Hepatocyte (in vitro differentiated cells): ENCODE results near the gene SFT2D1. TPM values are rescaled to one million over a fixed set of nuclear protein-coding genes. Genes with fewer than 3 reads are reported as not detected.

Experiments used
- DNase-seq: peaks from one replicate; pipeline ENCODE4 v3.0.0-alpha.2; 2016; ENCODE audit warnings: low spot score
- H2AFZ ChIP-seq: fragments of 200-600 bp; sonication (generic); 2 replicates; pipeline ENCODE4 v1.6.0; 2016; ENCODE audit warnings: antibody characterized with exemption, mild to moderate bottlenecking
- H3K27ac ChIP-seq: fragments of 200-600 bp; sonication (generic); 2 replicates; pipeline ENCODE4 v1.5.1; 2016; ENCODE audit warnings: mild to moderate bottlenecking
- H3K27me3 ChIP-seq: fragments of 200-600 bp; sonication (generic); 2 replicates; pipeline ENCODE4 v1.6.1; 2016
- H3K36me3 ChIP-seq: fragments of 200-600 bp; sonication (generic); replicated peaks from 2 replicates; pipeline ENCODE4 v1.5.1; 2016; ENCODE audit warnings: low read depth; ENCODE audit not compliant: insufficient read depth
- H3K4me1 ChIP-seq: fragments of 200-600 bp; sonication (generic); 2 replicates; pipeline ENCODE4 v1.5.1; 2016; ENCODE audit warnings: mild to moderate bottlenecking, moderate library complexity; ENCODE audit not compliant: insufficient read depth
- H3K4me2 ChIP-seq: fragments of 200-600 bp; sonication (generic); 2 replicates; pipeline ENCODE4 v1.6.0; 2016
- H3K4me3 ChIP-seq: fragments of 200-600 bp; sonication (generic); 2 replicates; pipeline ENCODE4 v1.5.1; 2016; ENCODE audit warnings: mild to moderate bottlenecking
- H3K79me2 ChIP-seq: fragments of 200-600 bp; sonication (generic); 2 replicates; pipeline ENCODE4 v1.6.0; 2017; ENCODE audit warnings: mild to moderate bottlenecking
- H3K9me2 ChIP-seq: fragments of 200-600 bp; sonication (generic); replicated peaks from 2 replicates; pipeline ENCODE4 v1.6.0; 2017; ENCODE audit warnings: mild to moderate bottlenecking; ENCODE audit not compliant: insufficient read depth
- H3K9me3 ChIP-seq: fragments of 200-600 bp; sonication (generic); 2 replicates; pipeline ENCODE4 v1.5.1; 2016; ENCODE audit warnings: low read depth, mild to moderate bottlenecking
- H4K20me1 ChIP-seq: fragments of 200-600 bp; sonication (generic); 2 replicates; pipeline ENCODE4 v1.6.0; 2016; ENCODE audit warnings: mild to moderate bottlenecking; ENCODE audit not compliant: insufficient read depth, poor library complexity, severe bottlenecking
- CTCF ChIP-seq: fragments of 200-600 bp; sonication (generic); IDR thresholded peaks from 2 replicates; pipeline ENCODE4 v1.5.1; 2016; ENCODE audit warnings: antibody characterized with exemption, mild to moderate bottlenecking; ENCODE audit not compliant: poor library complexity
- EZH2 ChIP-seq: fragments of 200-600 bp; sonication (generic); IDR thresholded peaks from 2 replicates; pipeline ENCODE4 v1.6.1; 2016; ENCODE audit warnings: antibody characterized with exemption, mild to moderate bottlenecking, borderline replicate concordance
- EZH2phosphoT487 ChIP-seq: fragments of 200-600 bp; sonication (generic); IDR thresholded peaks from one replicate; pipeline ENCODE4 v1.6.1; 2018; ENCODE audit warnings: antibody characterized with exemption, mild to moderate bottlenecking, low read depth, moderate library complexity; ENCODE audit not compliant: unreplicated experiment, severe bottlenecking
- WGBS: methylation state at CpG from one replicate; pipeline ENCODE4 v1.1.6; 2016; ENCODE audit warnings: low lambda C conversion rate; ENCODE audit errors: missing lambda C conversion rate; 5-methylcytosine and 5-hydroxymethylcytosine counted together
- polyA plus RNA-seq: library from polyadenylated mRNA; unstranded; fragments of >200 nt; fragmentation: Nextera tagmentation; extraction: Ambion mirVana; gene quantifications from 2 replicates; pipeline ENCODE4 v1.2.1, GENCODE V29; 2016
- total RNA-seq: library from RNA; depleted of rRNA; stranded (reverse); fragments of >200 nt; gene quantifications from 2 replicates; pipeline ENCODE4 v1.2.3, GENCODE V29; 2014

SFT2D1 gene
- total and polyA plus RNA-seq, 2 experiments from 2014 or later = 51.6 to 83.0 TPM

- peaks cover 30% of the 10 kb centered on the region for H4K20me1 ChIP-seq
- peaks cover 21% of the 10 kb centered on the region for H3K4me1 ChIP-seq
- H3K9me2 ChIP-seq = no peaks in the 10 kb centered on the region
- DNase-seq = peak; percentile 37
- no peak for TF ChIP-seq CTCF
- TF ChIP-seq EZH2phosphoT487 = no peak
- TF ChIP-seq EZH2 = no peak
- peak overlapping the region; percentile 86 for H3K4me3 ChIP-seq
- no peaks in the 10 kb centered on the region for H3K9me3 ChIP-seq
- H2AFZ ChIP-seq = peak overlapping the region; percentile 92
- H3K79me2 ChIP-seq = peaks cover 62% of the 10 kb centered on the region
- H3K27me3 ChIP-seq = no peaks in the 10 kb centered on the region
- peak overlapping the region; percentile 93 for H3K27ac ChIP-seq
- 2% methylated on average over 16 of the region's 16 CpGs for WGBS
- peak overlapping the region; percentile 85 for H3K4me2 ChIP-seq
- H3K36me3 ChIP-seq = no peaks in the 10 kb centered on the region
Measured at GRCh38 chr6:166341977-166342348, 382 bp downstream of the SFT2D1 start.

GRCh38 chr6:166341464-166341863 lies 881 bp downstream of the SFT2D1 start:
- Histone ChIP-seq H3K36me3 (no peaks in the 10 kb centered on the region), H3K27ac (no peak overlapping the region), H2AFZ (peak overlapping the region; percentile 92), H3K27me3 (no peaks in the 10 kb centered on the region), H3K79me2 (peaks cover 67% of the 10 kb centered on the region), H3K9me2 (no peaks in the 10 kb centered on the region), H3K9me3 (no peaks in the 10 kb centered on the region), H3K4me2 (peak overlapping the region; percentile 85), H4K20me1 (peaks cover 30% of the 10 kb centered on the region), H3K4me3 (peak overlapping the region; percentile 86), H3K4me1 (peaks cover 21% of the 10 kb centered on the region)
- no peak for TF ChIP-seq EZH2
- no peak for TF ChIP-seq CTCF
- TF ChIP-seq EZH2phosphoT487 = no peak
- no peak for DNase-seq
- 68% methylated on average over 7 of the region's 7 CpGs for WGBS

GRCh38 chr6:166338854-166339253 lies 3.5 kb downstream of the SFT2D1 start:
- Histone ChIP-seq H3K9me2 (no peaks in the 10 kb centered on the region), H3K4me3 (no peak overlapping the region), H3K36me3 (no peaks in the 10 kb centered on the region), H3K79me2 (peaks cover 91% of the 10 kb centered on the region), H3K9me3 (no peaks in the 10 kb centered on the region), H4K20me1 (peaks cover 48% of the 10 kb centered on the region), H3K27me3 (no peaks in the 10 kb centered on the region), H3K4me2 (no peak overlapping the region), H3K4me1 (peaks cover 19% of the 10 kb centered on the region), H2AFZ (no peak overlapping the region), H3K27ac (no peak overlapping the region)
- DNase-seq = no peak
- TF ChIP-seq CTCF (no peak), EZH2phosphoT487 (no peak)
- 98% methylated on average over 9 of the region's 9 CpGs for WGBS

- no peak overlapping the region for H2AFZ ChIP-seq
- H3K27ac ChIP-seq = no peak overlapping the region
- H4K20me1 ChIP-seq = peaks cover 67% of the 10 kb centered on the region
- TF ChIP-seq CTCF (no peak), EZH2 (no peak), EZH2phosphoT487 (no peak)
- H3K4me3 ChIP-seq = no peak overlapping the region
- DNase-seq = no peak
- 94% methylated on average over 3 of the region's 3 CpGs for WGBS
- H3K4me2 ChIP-seq = no peak overlapping the region
- no peaks in the 10 kb centered on the region for H3K36me3 ChIP-seq
- no peaks in the 10 kb centered on the region for H3K9me2 ChIP-seq
- peaks cover 98% of the 10 kb centered on the region for H3K79me2 ChIP-seq
- peaks cover 13% of the 10 kb centered on the region for H3K4me1 ChIP-seq
- no peaks in the 10 kb centered on the region for H3K27me3 ChIP-seq
- H3K9me3 ChIP-seq = no peaks in the 10 kb centered on the region
Measured at GRCh38 chr6:166336847-166337246, 5.5 kb downstream of the SFT2D1 start.
